Nucleus accumbens (tissue), 56 donors: ENCODE data around the gene BORCS6.

Source experiments
- DNase-seq, 56 donors: peaks; one replicate each; lab custom pipeline; 2025; lab: John Stamatoyannopoulos, UW

The BORCS6 gene

GRCh38 chr17:8212312-8213180 lies 22.6 kb upstream of the BORCS6 start:
- no peak for DNase-seq

- DNase-seq, result no peak
Observed at GRCh38 chr17:8210761-8211458, 20.9 kb upstream of the BORCS6 start.

- DNase-seq, result peak; percentile 10 to 96 (median 82)
Observed at GRCh38 chr17:8209907-8210760, 20.2 kb upstream of the BORCS6 start, which contains the start of gene AURKB. TSS of gene AURKB (minus strand) at chr17:8210575. CDS start at chr17:8210224, 351 bp downstream.

- DNase-seq, result no peak
Observed at GRCh38 chr17:8206536-8206935, 16.6 kb upstream of the BORCS6 start.

- DNase-seq, result no peak
Observed at GRCh38 chr17:8204761-8205555, 15.0 kb upstream of the BORCS6 start.

GRCh38 chr17:8192070-8192815 lies 2.3 kb upstream of the BORCS6 start:
- DNase-seq, result peak; percentile 37 to 97 (median 91)

GRCh38 chr17:8190506-8190905 lies 526 bp upstream of the BORCS6 start:
- DNase-seq, result no peak

- DNase-seq, result peak in 10 of 56 donors; percentile 6 to 43 (median 22)
Observed at GRCh38 chr17:8189041-8189710, 804 bp downstream of the BORCS6 start.

- DNase-seq, result peak in 6 of 56 donors; percentile 14 to 37 (median 26)
Observed at GRCh38 chr17:8188263-8188839, 1.6 kb downstream of the BORCS6 start.

GRCh38 chr17:8187517-8188262 lies 2.3 kb downstream of the BORCS6 start:
- DNase-seq, result peak in 54 of 56 donors; percentile 13 to 93 (median 79)

- peak; percentile 35 to 95 (median 88) for DNase-seq
Observed at GRCh38 chr17:8186787-8187516, 3.0 kb downstream of the BORCS6 start.

- DNase-seq, result no peak
Observed at GRCh38 chr17:8186446-8186786, 3.6 kb downstream of the BORCS6 start.

- DNase-seq, result peak in 54 of 56 donors; percentile 52 to 93 (median 78)
Observed at GRCh38 chr17:8185582-8186445, 4.2 kb downstream of the BORCS6 start.

GRCh38 chr17:8176998-8177731 lies 12.8 kb downstream of the BORCS6 start:
- DNase-seq, result no peak
